Endodermal cell (in vitro differentiated cells): ENCODE data around the gene CFAP46. TPM values are rescaled to one million over a fixed set of nuclear protein-coding genes. Genes with fewer than 3 reads are reported as not detected.

Experiments
- DNase-seq: peaks from one replicate; pipeline ENCODE4 v3.0.0-alpha.2; 2017
- H3K27ac ChIP-seq: 2 replicates; pipeline ENCODE4 v1.5.1; 2013; ENCODE audit warnings: mild to moderate bottlenecking, low read depth, low read length, moderate library complexity
- H3K27me3 ChIP-seq: 2 replicates; pipeline ENCODE4 v1.6.1; 2013; ENCODE audit warnings: mild to moderate bottlenecking, low read length, moderate library complexity; ENCODE audit not compliant: insufficient read depth, control insufficient read depth, poor library complexity, severe bottlenecking
- H3K36me3 ChIP-seq: 2 replicates; pipeline ENCODE4 v1.7.0; 2013; ENCODE audit warnings: mild to moderate bottlenecking, low read length, moderate library complexity; ENCODE audit not compliant: control insufficient read depth, insufficient read depth
- H3K4me1 ChIP-seq: one replicate; pipeline ENCODE4 v1.7.0; 2013; ENCODE audit warnings: low read length; ENCODE audit not compliant: control insufficient read depth, insufficient read depth
- H3K4me3 ChIP-seq: 2 replicates; pipeline ENCODE4 v1.5.1; 2013; ENCODE audit warnings: mild to moderate bottlenecking, low read length, moderate library complexity
- H3K9ac ChIP-seq: 2 replicates; pipeline ENCODE4 v1.6.1; 2013; ENCODE audit warnings: mild to moderate bottlenecking, low read length, moderate library complexity; ENCODE audit not compliant: poor library complexity, severe bottlenecking; ENCODE audit errors: extremely low read depth
- H3K9me3 ChIP-seq: 2 replicates; pipeline ENCODE4 v1.6.1; 2013; ENCODE audit warnings: mild to moderate bottlenecking, low read length, moderate library complexity; ENCODE audit not compliant: control insufficient read depth
- H3K27ac Mint-ChIP-seq: 2 replicates; pipeline ENCODE4 v1.8.0; 2020; ENCODE audit warnings: mixed read lengths
- H3K27me3 Mint-ChIP-seq: 2 replicates; pipeline ENCODE4 v1.8.0; 2021; ENCODE audit warnings: mild to moderate bottlenecking, mixed read lengths; ENCODE audit not compliant: insufficient read depth
- H3K36me3 Mint-ChIP-seq: 2 replicates; pipeline ENCODE4 v1.8.0; 2020; ENCODE audit warnings: low read depth, mixed read lengths
- H3K4me1 Mint-ChIP-seq: 2 replicates; pipeline ENCODE4 v1.8.0; 2020; ENCODE audit warnings: mixed read lengths
- H3K4me3 Mint-ChIP-seq: 2 replicates; pipeline ENCODE4 v1.8.0; 2020; ENCODE audit warnings: mild to moderate bottlenecking, moderate library complexity, mixed read lengths
- H3K9me3 Mint-ChIP-seq: 2 replicates; pipeline ENCODE4 v1.8.0; 2020; ENCODE audit warnings: mild to moderate bottlenecking, mixed read lengths
- CTCF ChIP-seq: fragments of 200-600 bp; sonication (generic); conservative IDR thresholded peaks from 2 replicates; pipeline ENCODE4 v1.5.0; 2021; ENCODE audit warnings: antibody characterized with exemption, mild to moderate bottlenecking
- WGBS, 2 experiments: methylation state at CpG; one replicate each; pipeline versions ENCODE4 v1.1.5 to v1.1.7; 2013; ENCODE audit warnings: missing lambda C conversion rate in 2 of 2, mixed read lengths in 1 of 2; ENCODE audit not compliant: insufficient coverage in 1 of 2, insufficient read length in 1 of 2; 5-methylcytosine and 5-hydroxymethylcytosine counted together
- total RNA-seq, 2 donors: library from RNA; stranded (reverse); fragmentation: NEBNext Ultra II Directional in 1 of 2; extraction: Animal tissue kit (Norgen Biotek cat#: 25700) in 1 of 2; gene quantifications; 2 replicates in 1 of 2; 3 replicates in 1 of 2; pipeline ENCODE4 v1.2.1, GENCODE V29; 2021

The CFAP46 gene
- total RNA-seq, 2 donors from 2014 or later, result 9.9 to 10.5 TPM

- H3K36me3 Mint-ChIP-seq, result no peaks in the 10 kb centered on the region
- Histone ChIP-seq H3K4me3 (no peak overlapping the region), H3K9me3 (no peaks in the 10 kb centered on the region), H3K36me3 (no peaks in the 10 kb centered on the region), H3K4me1 (no peaks in the 10 kb centered on the region), H3K9ac (no peak overlapping the region), H3K27me3 (no peaks in the 10 kb centered on the region), H3K27ac (peak overlapping the region; percentile 10)
- peaks cover 2% of the 10 kb centered on the region for H3K4me1 Mint-ChIP-seq
- 89 to 92% methylated on average over 18 to 29 of the region's 29 CpGs for WGBS, 2 experiments
- TF ChIP-seq CTCF, result no peak
- no peak for DNase-seq
- no peak overlapping the region for H3K27ac Mint-ChIP-seq
- H3K9me3 Mint-ChIP-seq, result no peaks in the 10 kb centered on the region
- no peak overlapping the region for H3K4me3 Mint-ChIP-seq
- no peaks in the 10 kb centered on the region for H3K27me3 Mint-ChIP-seq
Measured at GRCh38 chr10:132987671-132988571, 45.6 kb upstream of the CFAP46 start.

GRCh38 chr10:132986978-132987377 is 44.6 kb upstream of the CFAP46 start:
- no peak for TF ChIP-seq CTCF
- Histone ChIP-seq H3K4me3 (no peak overlapping the region), H3K4me1 (no peaks in the 10 kb centered on the region), H3K36me3 (no peaks in the 10 kb centered on the region), H3K27ac (no peak overlapping the region), H3K27me3 (no peaks in the 10 kb centered on the region), H3K9me3 (no peaks in the 10 kb centered on the region), H3K9ac (no peak overlapping the region)
- no peaks in the 10 kb centered on the region for H3K27me3 Mint-ChIP-seq
- H3K27ac Mint-ChIP-seq, result no peak overlapping the region
- DNase-seq, result no peak
- 90 to 92% methylated on average over 11 to 14 of the region's 14 CpGs for WGBS, 2 experiments
- no peaks in the 10 kb centered on the region for H3K36me3 Mint-ChIP-seq
- H3K9me3 Mint-ChIP-seq, result no peaks in the 10 kb centered on the region
- H3K4me1 Mint-ChIP-seq, result peaks cover 2% of the 10 kb centered on the region
- no peak overlapping the region for H3K4me3 Mint-ChIP-seq

GRCh38 chr10:132986576-132986975 is 44.2 kb upstream of the CFAP46 start:
- H3K27me3 ChIP-seq, result no peaks in the 10 kb centered on the region
- H3K9me3 Mint-ChIP-seq, result no peaks in the 10 kb centered on the region
- H3K36me3 ChIP-seq, result no peaks in the 10 kb centered on the region
- DNase-seq, result no peak
- no peaks in the 10 kb centered on the region for H3K9me3 ChIP-seq
- no peak overlapping the region for H3K4me3 ChIP-seq
- H3K4me3 Mint-ChIP-seq, result no peak overlapping the region
- H3K36me3 Mint-ChIP-seq, result no peaks in the 10 kb centered on the region
- no peak overlapping the region for H3K27ac ChIP-seq
- no peak overlapping the region for H3K27ac Mint-ChIP-seq
- peaks cover 2% of the 10 kb centered on the region for H3K4me1 Mint-ChIP-seq
- H3K4me1 ChIP-seq, result no peaks in the 10 kb centered on the region
- 93 to 94% methylated on average over 8 of the region's 8 CpGs for WGBS, 2 experiments
- H3K27me3 Mint-ChIP-seq, result no peaks in the 10 kb centered on the region
- no peak overlapping the region for H3K9ac ChIP-seq
- TF ChIP-seq CTCF, result no peak
